ENCODE results near the gene PTPRU.
"Not testable (repeated sequence)": the region's sequence is repeated elsewhere in the genome, so short reads cannot be mapped to it uniquely, and the experiment has no call there.

Gene PTPRU

GRCh38 chr1:29222686-29223085, 13.6 kb upstream of the PTPRU start:
- DNase-seq = no peak

GRCh38 chr1:29223521-29223920, 12.8 kb upstream of the PTPRU start:
- no peak for DNase-seq

GRCh38 chr1:29224356-29224837, 11.9 kb upstream of the PTPRU start:
- no peak for DNase-seq

- DNase-seq = no peak
Measured at GRCh38 chr1:29225361-29225760, 11.0 kb upstream of the PTPRU start.

GRCh38 chr1:29227511-29227910, 8.8 kb upstream of the PTPRU start:
- DNase-seq = no peak

- no peak for DNase-seq
Measured at GRCh38 chr1:29230204-29230552, 6.1 kb upstream of the PTPRU start.

GRCh38 chr1:29230553-29231378, 5.6 kb upstream of the PTPRU start, which contains the start of gene MECR:
Gene MECR, minus strand, starts transcription at chr1:29230934. Its CDS starts 28 bp downstream, at chr1:29230906.
- peak; percentile 87 to 89 for DNase-seq

- no peak for DNase-seq
Measured at GRCh38 chr1:29232387-29232786, 3.9 kb upstream of the PTPRU start.

- no peak for DNase-seq
Measured at GRCh38 chr1:29233693-29234092, 2.6 kb upstream of the PTPRU start.

GRCh38 chr1:29234471-29234870, 1.9 kb upstream of the PTPRU start:
- DNase-seq = no peak

- not testable (repeated sequence) for DNase-seq
Measured at GRCh38 chr1:29234881-29235280, 1.4 kb upstream of the PTPRU start.

GRCh38 chr1:29236712-29237128, 398 bp downstream of the PTPRU start:
- DNase-seq = no peak

- DNase-seq = no peak
Measured at GRCh38 chr1:29237129-29237821, 953 bp downstream of the PTPRU start.

GRCh38 chr1:29237852-29238619, 1.7 kb downstream of the PTPRU start:
- DNase-seq = no peak

- DNase-seq = no peak
Measured at GRCh38 chr1:29238620-29239002, 2.3 kb downstream of the PTPRU start.

GRCh38 chr1:29239142-29239541, 2.8 kb downstream of the PTPRU start:
- DNase-seq = no peak

GRCh38 chr1:29240400-29240837, 4.1 kb downstream of the PTPRU start:
- no peak for DNase-seq

- DNase-seq = no peak
Measured at GRCh38 chr1:29240986-29241385, 4.7 kb downstream of the PTPRU start.

- DNase-seq = no peak
Measured at GRCh38 chr1:29243023-29243870, 6.9 kb downstream of the PTPRU start.

GRCh38 chr1:29243871-29244200, 7.5 kb downstream of the PTPRU start:
- no peak for DNase-seq

GRCh38 chr1:29245261-29245660, 8.9 kb downstream of the PTPRU start:
- DNase-seq = no peak

GRCh38 chr1:29245876-29246275, 9.6 kb downstream of the PTPRU start:
- peak in 1 of 2 experiments; percentile 28 for DNase-seq

- no peak for DNase-seq
Measured at GRCh38 chr1:29247044-29247443, 10.7 kb downstream of the PTPRU start.

All from AML-193 (cell line).